Cardiac fibroblast (primary cell): Measurements from ENCODE around the gene FAM163A.

Experiments used
- DNase-seq, 2 donors: peaks; one replicate each; pipeline versions ENCODE4 v3.0.0 to v3.0.0-alpha.2; 2010; ENCODE audit warnings: low read depth in 2 of 2
- H3K4me3 ChIP-seq, 2 donors: replicated peaks in 1 of 2; 1 replicate in 1 of 2; 2 replicates in 1 of 2; pipeline ENCODE4 v1.5.1; 2011; ENCODE audit warnings: low read depth in 2 of 2, low read length in 2 of 2, mild to moderate bottlenecking in 2 of 2, moderate library complexity in 1 of 2
- TF ChIP-seq, protein P1 (sequence below): IDR thresholded peaks from one replicate; pipeline ENCODE4 v1.5.1; 2011; ENCODE audit warnings: low read depth, mild to moderate bottlenecking, low read length, inconsistent platforms

The FAM163A gene

DNA sequence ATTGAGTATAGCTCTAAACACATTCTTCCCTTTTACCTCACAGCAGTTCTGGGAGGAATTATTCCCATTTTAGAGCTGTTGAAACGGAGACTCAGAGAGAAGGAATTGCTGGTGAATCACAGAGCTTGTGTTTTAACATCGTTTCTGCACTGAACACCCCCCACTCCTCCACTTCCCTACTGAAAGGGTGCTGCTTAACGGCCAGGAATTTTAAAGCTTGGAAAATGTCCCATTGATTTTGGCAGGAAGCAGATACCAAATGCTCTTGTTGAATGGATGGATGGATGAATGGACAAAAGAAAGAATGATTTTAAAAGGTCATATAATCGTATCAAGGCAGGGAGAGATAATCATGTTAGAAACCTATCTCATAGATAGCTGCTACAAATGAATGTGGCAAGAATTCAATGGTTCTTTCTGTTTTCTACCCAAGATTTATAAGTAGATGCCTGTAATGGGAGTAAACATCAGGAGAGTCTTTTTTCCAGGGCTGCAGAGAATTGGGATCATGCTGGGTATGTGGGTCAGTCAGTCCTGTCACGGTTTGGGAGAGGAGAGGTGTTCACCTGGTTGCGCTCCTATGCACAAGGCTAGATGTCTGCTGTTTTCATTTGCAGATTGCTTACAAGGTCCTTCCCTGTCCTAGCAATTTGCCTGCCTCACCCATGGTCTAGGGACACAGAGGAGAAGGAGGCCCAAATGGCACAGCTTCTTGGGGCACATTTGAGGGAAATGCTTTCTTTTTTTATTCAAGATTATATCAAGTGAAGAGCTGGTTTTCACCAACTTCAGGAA is 19.0 kb downstream of the FAM163A start:
- DNase-seq: peak in 1 of 2 donors; percentile 27
- TF ChIP-seq, protein P1, sequence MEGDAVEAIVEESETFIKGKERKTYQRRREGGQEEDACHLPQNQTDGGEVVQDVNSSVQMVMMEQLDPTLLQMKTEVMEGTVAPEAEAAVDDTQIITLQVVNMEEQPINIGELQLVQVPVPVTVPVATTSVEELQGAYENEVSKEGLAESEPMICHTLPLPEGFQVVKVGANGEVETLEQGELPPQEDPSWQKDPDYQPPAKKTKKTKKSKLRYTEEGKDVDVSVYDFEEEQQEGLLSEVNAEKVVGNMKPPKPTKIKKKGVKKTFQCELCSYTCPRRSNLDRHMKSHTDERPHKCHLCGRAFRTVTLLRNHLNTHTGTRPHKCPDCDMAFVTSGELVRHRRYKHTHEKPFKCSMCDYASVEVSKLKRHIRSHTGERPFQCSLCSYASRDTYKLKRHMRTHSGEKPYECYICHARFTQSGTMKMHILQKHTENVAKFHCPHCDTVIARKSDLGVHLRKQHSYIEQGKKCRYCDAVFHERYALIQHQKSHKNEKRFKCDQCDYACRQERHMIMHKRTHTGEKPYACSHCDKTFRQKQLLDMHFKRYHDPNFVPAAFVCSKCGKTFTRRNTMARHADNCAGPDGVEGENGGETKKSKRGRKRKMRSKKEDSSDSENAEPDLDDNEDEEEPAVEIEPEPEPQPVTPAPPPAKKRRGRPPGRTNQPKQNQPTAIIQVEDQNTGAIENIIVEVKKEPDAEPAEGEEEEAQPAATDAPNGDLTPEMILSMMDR: no peak
- H3K4me3 ChIP-seq: no peak overlapping the region

DNA sequence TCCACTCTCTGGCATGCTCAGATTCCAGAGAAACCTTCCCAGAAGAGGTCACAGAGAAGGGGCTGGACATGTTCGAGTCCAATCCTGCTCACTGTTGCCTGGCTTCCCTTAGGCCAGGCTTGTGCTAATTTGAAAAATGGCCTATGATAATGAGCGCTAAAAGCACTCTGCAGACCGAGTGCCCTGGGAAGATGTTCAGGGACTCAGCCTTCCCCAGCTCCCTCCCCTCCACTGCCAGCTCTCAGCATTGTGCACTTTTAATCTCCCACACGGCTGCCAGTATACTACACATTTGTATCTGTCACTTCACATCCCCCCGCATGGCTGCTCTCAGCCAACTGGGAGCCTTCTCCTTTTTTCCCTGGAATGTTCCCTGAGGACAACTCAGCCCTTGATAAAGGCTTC is 24.1 kb downstream of the FAM163A start:
- H3K4me3 ChIP-seq: no peak overlapping the region
- TF ChIP-seq, protein P1: no peak
- DNase-seq: no peak

DNA sequence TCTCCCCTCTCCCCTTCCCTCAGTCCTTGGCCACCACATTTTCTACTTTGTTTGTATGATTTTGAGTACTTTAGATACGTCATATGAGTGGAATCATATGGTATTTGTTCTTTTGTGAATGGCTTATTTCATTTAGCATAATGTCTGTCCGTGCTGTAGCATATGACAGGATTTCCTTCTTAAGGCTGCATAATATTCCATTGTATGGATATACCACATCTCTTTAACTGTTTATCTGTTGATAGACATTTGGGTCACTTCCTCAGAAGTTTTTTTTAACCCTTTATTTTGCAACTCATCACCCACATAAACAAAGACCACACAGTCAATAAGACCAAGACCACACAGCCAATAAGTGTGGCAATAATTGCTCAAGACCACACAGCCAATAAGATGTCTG is 24.9 kb downstream of the FAM163A start:
- DNase-seq: no peak
- TF ChIP-seq, protein P1: no peak

DNA sequence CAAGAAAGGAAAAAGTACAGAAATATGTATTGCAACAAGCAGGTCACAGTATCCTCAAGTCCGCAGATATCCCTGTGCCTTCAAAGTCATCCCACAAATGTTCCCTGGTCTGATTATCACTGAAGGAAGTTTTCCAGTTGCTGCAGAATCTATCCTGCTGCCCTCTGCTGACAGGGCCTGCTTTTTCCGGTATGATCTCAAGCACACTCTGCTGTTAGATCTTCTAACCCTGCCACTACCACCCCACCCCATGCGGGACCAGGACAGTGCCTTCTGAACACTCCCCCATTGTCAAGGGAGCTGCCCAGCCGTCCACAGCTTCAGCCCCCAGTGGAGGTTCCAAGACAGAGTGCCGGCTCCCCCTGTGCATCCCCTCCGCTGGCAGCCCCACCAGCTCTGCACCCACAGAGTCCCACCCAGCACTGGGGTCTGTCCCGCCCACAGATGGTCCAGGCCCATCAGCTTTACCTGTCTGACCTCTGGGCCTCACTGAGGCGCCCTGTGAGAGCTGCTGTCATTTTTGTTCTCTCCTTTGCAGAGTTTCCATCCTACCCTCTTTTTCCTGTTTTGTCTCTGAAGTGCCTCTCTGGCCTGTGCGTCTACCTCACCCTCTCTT is 27.9 kb downstream of the FAM163A start:
- peak in 1 of 2 donors; percentile 12 for DNase-seq
- H3K4me3 ChIP-seq: no peak overlapping the region
- TF ChIP-seq, protein P1: peak; percentile 13

More for the DNA sequence above, 24.9 kb downstream of the FAM163A start:
- no peak overlapping the region for H3K4me3 ChIP-seq

DNA sequence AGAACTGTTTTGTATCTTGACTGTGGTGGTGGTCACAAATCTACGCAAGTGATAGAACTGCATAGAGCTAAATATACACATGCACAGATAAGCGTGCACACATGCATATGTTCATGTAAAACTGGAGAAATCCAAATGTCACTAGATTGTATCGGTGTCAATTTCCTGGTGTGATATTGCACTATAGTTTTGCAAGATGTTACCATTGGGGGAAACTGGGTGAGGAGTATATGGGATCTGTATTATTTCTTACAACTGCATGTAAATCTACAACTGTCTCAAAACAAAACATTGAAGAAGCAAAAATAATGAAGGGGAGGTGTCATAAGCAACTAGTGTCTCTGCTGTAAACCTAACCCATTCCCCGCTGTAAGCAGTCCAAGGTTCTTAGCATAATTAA is 30.2 kb downstream of the FAM163A start:
- DNase-seq: no peak
- H3K4me3 ChIP-seq: no peak overlapping the region
- TF ChIP-seq, protein P1: no peak

DNA sequence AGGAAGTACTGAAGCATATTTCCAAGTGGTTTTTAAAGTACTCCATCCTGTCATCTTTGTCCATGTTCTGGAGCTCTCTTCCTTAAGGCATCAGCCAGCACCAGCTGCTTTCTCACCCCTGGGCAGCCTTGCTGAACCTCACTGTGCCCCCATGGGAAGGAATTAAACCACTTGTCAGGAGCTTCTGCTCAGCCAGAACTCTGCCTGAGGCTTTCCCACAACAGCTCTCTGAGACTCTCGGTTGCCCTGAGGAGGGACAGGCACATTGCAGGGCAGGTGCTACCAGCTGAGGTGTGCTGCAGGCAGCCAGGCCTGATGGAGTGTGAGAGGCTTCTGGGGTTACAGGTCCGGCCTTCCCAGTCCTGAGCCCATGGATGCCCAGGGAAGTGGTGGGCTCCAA is 30.9 kb downstream of the FAM163A start:
- no peak overlapping the region for H3K4me3 ChIP-seq
- TF ChIP-seq, protein P1: no peak
- DNase-seq: no peak
